ENCODE data around the gene TRIM17.

DNA sequence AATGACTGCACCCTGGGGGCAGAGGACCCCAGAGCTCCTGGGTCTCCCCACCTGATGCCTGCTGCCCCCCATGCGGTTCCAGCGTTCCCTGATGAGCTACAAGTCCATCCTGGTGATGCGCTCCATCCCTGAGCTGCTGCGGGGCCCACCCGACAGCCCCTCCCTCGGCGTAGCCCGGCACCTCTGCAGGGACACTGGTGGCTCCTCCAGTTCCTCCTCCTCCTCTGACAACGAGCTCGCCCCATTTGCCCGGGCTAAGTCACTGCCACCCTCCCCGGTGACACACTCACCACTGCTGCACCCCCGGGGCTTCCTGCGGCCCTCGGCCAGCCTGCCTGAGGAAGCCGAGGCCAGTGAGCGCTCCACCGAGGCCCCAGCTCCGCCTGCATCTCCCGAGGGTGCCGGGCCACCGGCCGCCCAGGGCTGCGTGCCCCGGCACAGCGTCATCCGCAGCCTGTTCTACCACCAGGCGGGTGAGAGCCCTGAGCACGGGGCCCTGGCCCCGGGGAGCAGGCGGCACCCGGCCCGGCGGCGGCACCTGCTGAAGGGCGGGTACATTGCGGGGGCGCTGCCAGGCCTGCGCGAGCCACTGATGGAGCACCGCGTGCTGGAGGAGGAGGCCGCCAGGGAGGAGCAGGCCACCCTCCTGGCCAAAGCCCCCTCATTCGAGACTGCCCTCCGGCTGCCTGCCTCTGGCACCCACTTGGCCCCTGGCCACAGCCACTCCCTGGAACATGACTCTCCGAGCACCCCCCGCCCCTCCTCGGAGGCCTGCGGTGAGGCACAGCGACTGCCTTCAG, 45.5 kb downstream of the TRIM17 start:
- TF ChIP-seq, protein P1, sequence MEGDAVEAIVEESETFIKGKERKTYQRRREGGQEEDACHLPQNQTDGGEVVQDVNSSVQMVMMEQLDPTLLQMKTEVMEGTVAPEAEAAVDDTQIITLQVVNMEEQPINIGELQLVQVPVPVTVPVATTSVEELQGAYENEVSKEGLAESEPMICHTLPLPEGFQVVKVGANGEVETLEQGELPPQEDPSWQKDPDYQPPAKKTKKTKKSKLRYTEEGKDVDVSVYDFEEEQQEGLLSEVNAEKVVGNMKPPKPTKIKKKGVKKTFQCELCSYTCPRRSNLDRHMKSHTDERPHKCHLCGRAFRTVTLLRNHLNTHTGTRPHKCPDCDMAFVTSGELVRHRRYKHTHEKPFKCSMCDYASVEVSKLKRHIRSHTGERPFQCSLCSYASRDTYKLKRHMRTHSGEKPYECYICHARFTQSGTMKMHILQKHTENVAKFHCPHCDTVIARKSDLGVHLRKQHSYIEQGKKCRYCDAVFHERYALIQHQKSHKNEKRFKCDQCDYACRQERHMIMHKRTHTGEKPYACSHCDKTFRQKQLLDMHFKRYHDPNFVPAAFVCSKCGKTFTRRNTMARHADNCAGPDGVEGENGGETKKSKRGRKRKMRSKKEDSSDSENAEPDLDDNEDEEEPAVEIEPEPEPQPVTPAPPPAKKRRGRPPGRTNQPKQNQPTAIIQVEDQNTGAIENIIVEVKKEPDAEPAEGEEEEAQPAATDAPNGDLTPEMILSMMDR (IDR thresholded peaks at IDR 0.05) = no peak
- TF ChIP-seq POLR2A (IDR thresholded peaks at IDR 0.05) = no peak
- no peak for TF ChIP-seq EP300 (IDR thresholded peaks at IDR 0.05)
